Measurements from ENCODE around the gene SPRR2F. TPM values are rescaled to one million over a fixed set of nuclear protein-coding genes. Genes with fewer than 3 reads are reported as not detected.

SPRR2F gene, protein sequence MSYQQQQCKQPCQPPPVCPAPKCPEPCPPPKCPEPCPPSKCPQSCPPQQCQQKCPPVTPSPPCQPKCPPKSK
- total RNA-seq (2022; extraction: Qiagen RNA extraction) = not detected in 5 replicates

DNA sequence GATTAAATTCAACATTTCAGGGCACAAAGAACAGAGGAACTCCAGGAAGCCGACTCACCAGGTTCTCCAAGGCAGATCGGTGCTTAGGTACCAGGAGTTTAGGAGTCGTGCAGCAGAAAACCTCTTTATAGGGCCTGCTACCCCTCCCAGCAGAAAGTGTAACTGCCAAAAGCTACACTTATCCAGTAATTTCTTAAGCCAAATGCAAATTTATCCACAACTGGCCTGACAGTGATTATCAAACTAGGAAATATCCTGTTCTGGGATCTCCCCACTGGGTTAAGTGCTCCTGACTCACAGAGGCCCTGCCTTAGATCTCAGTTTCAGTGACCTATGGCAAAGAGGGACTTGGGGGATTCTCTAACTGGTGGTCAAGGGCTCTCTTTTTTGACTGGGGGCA lies at the start of gene SPRR2F:
SPRR2F (minus strand) TSS at position 101 of the 400 bp plus-strand sequence. CDS start 783 bp downstream, outside the sequence.

DNA sequence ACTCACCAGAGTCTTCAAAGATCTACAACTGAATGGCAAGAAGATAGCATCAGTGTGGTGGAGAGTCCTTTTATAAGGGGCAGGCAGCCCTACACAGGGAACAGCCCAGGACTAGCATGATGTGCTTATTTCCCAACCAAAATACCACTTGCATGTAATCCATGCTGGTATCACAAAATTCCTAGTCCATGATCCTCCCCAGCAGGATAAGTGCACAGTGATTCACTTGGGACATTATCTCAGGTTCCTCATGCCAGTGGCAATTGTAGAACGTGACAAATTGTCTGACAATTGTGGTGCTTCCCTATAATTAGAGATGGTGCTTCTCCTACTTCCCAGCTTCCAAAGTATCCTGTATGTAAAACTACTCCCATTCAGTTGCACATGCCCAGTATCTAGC lies 37.5 kb upstream of the SPRR2F start, which contains the start of gene SPRR2G:
SPRR2G (minus strand) TSS at position 45 of the 400 bp plus-strand sequence. CDS start 780 bp downstream, outside the sequence.

DNA sequence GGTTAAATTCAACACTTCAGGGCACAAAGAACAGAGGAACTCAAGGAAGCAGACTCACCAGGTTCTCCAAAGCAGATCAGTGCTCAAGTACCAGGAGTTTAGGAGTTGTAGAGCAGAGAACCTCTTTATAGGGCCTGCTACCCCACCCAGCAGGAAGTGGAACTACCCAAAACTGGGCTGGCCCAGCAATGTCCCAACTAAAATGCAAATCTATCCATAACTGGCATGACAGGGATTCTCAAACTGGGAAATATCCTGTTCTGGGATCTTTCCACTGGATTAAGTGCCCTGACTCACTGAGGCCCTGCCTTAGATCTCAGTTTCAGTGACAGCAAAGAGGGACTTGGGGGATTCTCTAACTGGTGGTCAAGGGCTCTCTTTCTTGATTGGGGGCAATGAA lies 18.9 kb downstream of the SPRR2F start, which contains the start of gene SPRR2E:
SPRR2E (minus strand) TSS at position 101 of the 400 bp plus-strand sequence. CDS start 775 bp downstream, outside the sequence.

DNA sequence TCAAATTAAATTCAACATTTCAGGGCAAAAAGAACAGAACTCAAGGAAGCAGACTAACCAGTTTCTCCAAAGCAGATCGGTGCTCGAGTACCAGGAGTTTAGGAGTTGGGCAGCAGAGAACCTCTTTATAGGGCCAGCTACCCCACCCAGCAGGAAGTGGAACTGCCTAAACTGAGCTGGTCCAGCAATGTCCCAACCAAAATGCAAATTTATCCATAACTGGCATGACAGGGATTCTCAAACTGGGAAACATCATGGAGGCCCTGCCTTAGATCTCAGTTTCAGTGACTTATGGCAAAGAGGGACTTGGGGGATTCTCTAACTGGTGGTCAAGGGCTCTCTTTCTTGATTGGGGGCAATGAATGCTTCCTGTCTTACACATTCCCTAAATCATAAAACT lies 41.8 kb downstream of the SPRR2F start, which contains the start of gene SPRR2B:
SPRR2B (minus strand) TSS at position 101 of the 400 bp plus-strand sequence. CDS start 772 bp downstream, outside the sequence.

Other genes with a start within 250 kb of the SPRR2F start
- gene SMCP, start 235.2 kb downstream of the SPRR2F start, total RNA-seq (2022; extraction: Qiagen RNA extraction) = not detected in 5 replicates
- gene IVL, start 205.0 kb downstream of the SPRR2F start, total RNA-seq (2022; extraction: Qiagen RNA extraction) = 0.05 to 0.12 TPM (median 0.09 TPM) in 5 replicates
- not detected in 5 replicates for gene SPRR5, start 166.3 kb downstream of the SPRR2F start, total RNA-seq (2022; extraction: Qiagen RNA extraction)
- gene SPRR4, start 142.9 kb downstream of the SPRR2F start, total RNA-seq (2022; extraction: Qiagen RNA extraction) = not detected in 5 replicates
- not detected in 5 replicates for gene SPRR1A, start 129.4 kb downstream of the SPRR2F start, total RNA-seq (2022; extraction: Qiagen RNA extraction)
- gene SPRR3, start 111.8 kb downstream of the SPRR2F start, total RNA-seq (2022; extraction: Qiagen RNA extraction) = not detected in 5 replicates
- not detected in 5 replicates for gene SPRR1B, start 82.3 kb downstream of the SPRR2F start, total RNA-seq (2022; extraction: Qiagen RNA extraction)
- gene SPRR2D, start 72.4 kb downstream of the SPRR2F start, total RNA-seq (2022; extraction: Qiagen RNA extraction) = not detected in 5 replicates
- 0.12 TPM in 1 of 5 replicates, not detected in the others for gene SPRR2A, start 56.0 kb downstream of the SPRR2F start, total RNA-seq (2022; extraction: Qiagen RNA extraction)
- gene SPRR2B, start 41.9 kb downstream of the SPRR2F start, total RNA-seq (2022; extraction: Qiagen RNA extraction) = not detected in 5 replicates
- gene SPRR2E, start 19.0 kb downstream of the SPRR2F start, total RNA-seq (2022; extraction: Qiagen RNA extraction) = not detected in 5 replicates
- not detected in 5 replicates for gene SPRR2G, start 37.4 kb upstream of the SPRR2F start, total RNA-seq (2022; extraction: Qiagen RNA extraction)
- gene LELP1, start 89.9 kb upstream of the SPRR2F start, total RNA-seq (2022; extraction: Qiagen RNA extraction) = not detected in 5 replicates
- gene PRR9, start 104.1 kb upstream of the SPRR2F start, total RNA-seq (2022; extraction: Qiagen RNA extraction) = 0.10 TPM in 1 of 5 replicates, not detected in the others
- not detected in 5 replicates for gene LORICRIN, start 146.2 kb upstream of the SPRR2F start, total RNA-seq (2022; extraction: Qiagen RNA extraction)
- not detected in 5 replicates for gene PGLYRP3, start 199.4 kb upstream of the SPRR2F start, total RNA-seq (2022; extraction: Qiagen RNA extraction)
- not detected in 5 replicates for gene PGLYRP4, start 235.3 kb upstream of the SPRR2F start, total RNA-seq (2022; extraction: Qiagen RNA extraction)
- gene S100A9, start 244.3 kb upstream of the SPRR2F start, total RNA-seq (2022; extraction: Qiagen RNA extraction) = 0.49 to 0.92 TPM (median 0.54 TPM) in 5 replicates